Cardiac fibroblast (primary cell): Measurements from ENCODE around the gene IRX5.

Experiments used
- DNase-seq, 2 donors: peaks; one replicate each; pipeline versions ENCODE4 v3.0.0 to v3.0.0-alpha.2; 2010; ENCODE audit warnings: low read depth in 2 of 2
- H3K4me3 ChIP-seq, 2 donors: replicated peaks in 1 of 2; 1 replicate in 1 of 2; 2 replicates in 1 of 2; pipeline ENCODE4 v1.5.1; 2011; ENCODE audit warnings: low read depth in 2 of 2, low read length in 2 of 2, mild to moderate bottlenecking in 2 of 2, moderate library complexity in 1 of 2
- CTCF ChIP-seq: IDR thresholded peaks from one replicate; pipeline ENCODE4 v1.5.1; 2011; ENCODE audit warnings: low read depth, mild to moderate bottlenecking, low read length, inconsistent platforms

IRX5 gene

GRCh38 chr16:54929090-54930004 lies 1.3 kb upstream of the IRX5 start:
- H3K4me3 ChIP-seq: peak overlapping the region; percentile 69
- TF ChIP-seq CTCF: peak; percentile 21
- peak; percentile 99 for DNase-seq

GRCh38 chr16:54930869-54931119 lies 129 bp downstream of the IRX5 start:
- peak overlapping the region; percentile 68 to 69 for H3K4me3 ChIP-seq
- TF ChIP-seq CTCF: no peak
- DNase-seq: no peak

- no peak for TF ChIP-seq CTCF
- peak overlapping the region; percentile 54 to 68 for H3K4me3 ChIP-seq
- peak; percentile 45 to 56 for DNase-seq
These were observed 702 bp downstream of the IRX5 start for GRCh38 chr16:54931120-54932014.

GRCh38 chr16:54932021-54932660 lies 1.5 kb downstream of the IRX5 start:
- peak overlapping the region; percentile 54 to 68 for H3K4me3 ChIP-seq
- TF ChIP-seq CTCF: no peak
- DNase-seq: no peak

GRCh38 chr16:54932737-54933254 lies 2.1 kb downstream of the IRX5 start:
- peak overlapping the region; percentile 54 to 68 for H3K4me3 ChIP-seq
- no peak for TF ChIP-seq CTCF
- DNase-seq: no peak

GRCh38 chr16:54933281-54934011 lies 2.8 kb downstream of the IRX5 start:
- H3K4me3 ChIP-seq: no peak overlapping the region
- DNase-seq: no peak
- TF ChIP-seq CTCF: no peak
